Calu3 (cell line): ENCODE results near the gene KCNJ13. TPM values are rescaled to one million over a fixed set of nuclear protein-coding genes. Genes with fewer than 3 reads are reported as not detected.

Experiments used
- BruUV-seq: library from RNA; stranded (reverse); fragments of 400-500 nt; replicated peaks from 2 replicates; lab custom pipeline; 2021; lab: Mats Ljungman, UMichigan
- CTCF ChIA-PET: fragments of 300-600 bp; sonication (Branson Sonifier 250); formaldehyde crosslinking; loops from one replicate; lab custom pipeline; 2022; ENCODE audit warnings: antibody characterized with exemption; lab: Charles Lee
- DNase-seq: peaks from one replicate; pipeline ENCODE4 v3.0.0; 2022
- H3K27ac Mint-ChIP-seq: one replicate; pipeline ENCODE4 v1.8.0; 2022; ENCODE audit warnings: mixed read lengths; ENCODE audit not compliant: unreplicated experiment
- H3K27me3 Mint-ChIP-seq: one replicate; pipeline ENCODE4 v1.8.0; 2022; ENCODE audit warnings: mixed read lengths; ENCODE audit not compliant: unreplicated experiment
- H3K36me3 Mint-ChIP-seq: one replicate; pipeline ENCODE4 v1.8.0; 2022; ENCODE audit warnings: mild to moderate bottlenecking, moderate library complexity, mixed read lengths; ENCODE audit not compliant: insufficient read depth, unreplicated experiment
- H3K4me1 Mint-ChIP-seq: one replicate; pipeline ENCODE4 v1.8.0; 2022; ENCODE audit warnings: mild to moderate bottlenecking, low read depth, mixed read lengths; ENCODE audit not compliant: unreplicated experiment
- H3K4me3 Mint-ChIP-seq: one replicate; pipeline ENCODE4 v1.8.0; 2022; ENCODE audit warnings: mild to moderate bottlenecking, low read depth, moderate library complexity, mixed read lengths; ENCODE audit not compliant: unreplicated experiment
- H3K9me3 Mint-ChIP-seq: one replicate; pipeline ENCODE4 v1.8.0; 2022; ENCODE audit warnings: low read depth, mixed read lengths; ENCODE audit not compliant: unreplicated experiment
- CTCF ChIP-seq: fragments of 200-600 bp; IDR thresholded peaks from one replicate; pipeline ENCODE4 v1.8.0; 2022; ENCODE audit warnings: antibody characterized with exemption; ENCODE audit not compliant: unreplicated experiment
- intact Hi-C: fragments of 100-400 bp; cut with micrococcal nuclease; formaldehyde crosslinking; loops from one replicate; pipeline ENCODE4 v1.10.0; 2022; ENCODE audit not compliant: unreplicated experiment
- total RNA-seq: library from RNA; stranded (reverse); gene quantifications from 2 replicates; pipeline ENCODE4 v1.2.3, GENCODE V29; 2022

KCNJ13 gene
- total RNA-seq, 1 experiment from 2014 or later: not detected

DNA sequence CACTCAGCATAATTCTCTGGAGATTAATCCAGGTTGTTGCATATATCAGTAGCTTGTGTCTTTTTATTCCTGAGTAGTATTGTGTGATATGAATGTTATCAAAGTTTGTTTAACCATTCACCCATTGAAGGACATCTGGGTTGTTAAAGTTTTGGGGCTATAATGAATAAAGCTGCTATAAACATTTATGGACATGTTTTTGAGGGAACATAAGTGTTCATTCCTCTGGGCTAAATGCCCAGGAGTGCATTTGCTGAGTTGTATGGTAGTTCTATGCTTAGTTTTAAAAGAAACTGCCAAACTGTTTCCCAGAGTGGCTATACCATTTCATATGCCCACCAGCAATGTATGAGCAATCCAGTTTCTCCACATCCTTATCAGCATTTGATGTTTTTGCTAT, 21.8 kb upstream of the KCNJ13 start:
- Mint-ChIP-seq H3K27me3 (no peaks in the 10 kb centered on the region), H3K4me1 (no peaks in the 10 kb centered on the region), H3K4me3 (no peak overlapping the region), H3K9me3 (no peaks in the 10 kb centered on the region), H3K27ac (no peak overlapping the region), H3K36me3 (peaks cover 18% of the 10 kb centered on the region)
- no peak for TF ChIP-seq CTCF
- intact Hi-C loops: no loop called here
- no peak for DNase-seq
- BruUV-seq: no TSS peak
- CTCF ChIA-PET: no interaction called here

DNA sequence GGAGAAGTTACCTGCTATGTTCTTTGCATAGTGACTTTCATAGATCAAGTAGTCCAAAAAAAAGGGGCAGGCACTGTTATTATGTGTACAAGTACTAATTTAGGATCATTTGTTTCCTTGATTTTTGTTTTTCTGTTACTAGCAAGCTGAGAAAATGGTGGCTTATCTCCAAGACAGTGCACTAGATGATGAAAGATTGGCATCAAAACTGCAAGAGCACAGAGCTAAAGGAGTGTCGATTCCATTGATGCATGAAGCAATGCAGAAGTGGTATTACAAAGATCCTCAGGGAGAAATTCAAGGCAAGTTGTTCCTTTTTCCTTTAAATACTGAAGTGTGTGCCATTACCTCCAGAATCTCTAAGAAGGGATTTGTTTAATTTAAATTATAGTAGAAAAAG, 19.6 kb upstream of the KCNJ13 start:
- no peak for TF ChIP-seq CTCF
- CTCF ChIA-PET: no interaction called here
- H3K4me1 Mint-ChIP-seq: no peaks in the 10 kb centered on the region
- no peaks in the 10 kb centered on the region for H3K9me3 Mint-ChIP-seq
- no peak for DNase-seq
- H3K36me3 Mint-ChIP-seq: peaks cover 18% of the 10 kb centered on the region
- H3K4me3 Mint-ChIP-seq: no peak overlapping the region
- intact Hi-C loops: no loop called here
- H3K27me3 Mint-ChIP-seq: no peaks in the 10 kb centered on the region
- no peak overlapping the region for H3K27ac Mint-ChIP-seq
- BruUV-seq: no TSS peak

GRCh38 chr2:232794981-232795380, 18.6 kb upstream of the KCNJ13 start:
- no TSS peak for BruUV-seq
- no peaks in the 10 kb centered on the region for H3K9me3 Mint-ChIP-seq
- CTCF ChIA-PET: no interaction called here
- intact Hi-C loops: no loop called here
- no peak for TF ChIP-seq CTCF
- H3K4me3 Mint-ChIP-seq: no peak overlapping the region
- DNase-seq: no peak
- no peaks in the 10 kb centered on the region for H3K27me3 Mint-ChIP-seq
- no peak overlapping the region for H3K27ac Mint-ChIP-seq
- peaks cover 10% of the 10 kb centered on the region for H3K36me3 Mint-ChIP-seq
- H3K4me1 Mint-ChIP-seq: no peaks in the 10 kb centered on the region

GRCh38 chr2:232793271-232793670, 16.9 kb upstream of the KCNJ13 start:
- H3K27ac Mint-ChIP-seq: no peak overlapping the region
- peaks cover 8% of the 10 kb centered on the region for H3K36me3 Mint-ChIP-seq
- H3K27me3 Mint-ChIP-seq: no peaks in the 10 kb centered on the region
- H3K9me3 Mint-ChIP-seq: no peaks in the 10 kb centered on the region
- DNase-seq: no peak
- CTCF ChIA-PET: no interaction called here
- H3K4me1 Mint-ChIP-seq: no peaks in the 10 kb centered on the region
- no peak overlapping the region for H3K4me3 Mint-ChIP-seq
- no peak for TF ChIP-seq CTCF
- intact Hi-C loops: no loop called here
- BruUV-seq: no TSS peak
